GM21723 (cell line): ENCODE measurements around the gene INMT.

ENCODE experiments used
- ATAC-seq: cut with Tn5 transposase; IDR thresholded peaks from one replicate; pipeline ENCODE4 v1.9.1; 2021; ENCODE audit warnings: mild to moderate bottlenecking, moderate library complexity; ENCODE audit not compliant: unreplicated experiment

Gene INMT

GRCh38 chr7:30779574-30779973 is 27.6 kb downstream of the INMT start:
- ATAC-seq: no peak

- no peak for ATAC-seq
These were observed 29.0 kb downstream of the INMT start for GRCh38 chr7:30780941-30781340.

GRCh38 chr7:30782690-30783089 is 30.8 kb downstream of the INMT start:
- ATAC-seq: no peak

GRCh38 chr7:30785786-30786185 is 33.9 kb downstream of the INMT start:
- ATAC-seq: no peak

GRCh38 chr7:30787486-30787885 is 35.6 kb downstream of the INMT start:
- ATAC-seq: no peak

- ATAC-seq: no peak
These were observed 36.9 kb downstream of the INMT start for GRCh38 chr7:30788640-30789333.

- no peak for ATAC-seq
These were observed 37.4 kb downstream of the INMT start for GRCh38 chr7:30789334-30789711.

GRCh38 chr7:30790356-30790755 is 38.4 kb downstream of the INMT start:
- no peak for ATAC-seq

- ATAC-seq: no peak
These were observed 39.2 kb downstream of the INMT start for GRCh38 chr7:30791114-30791513.

GRCh38 chr7:30795161-30795948 is 43.4 kb downstream of the INMT start:
- no peak for ATAC-seq

- no peak for ATAC-seq
These were observed 44.4 kb downstream of the INMT start for GRCh38 chr7:30796105-30796869.

GRCh38 chr7:30797176-30798040 is 45.5 kb downstream of the INMT start:
- ATAC-seq: no peak

- ATAC-seq: peak; percentile 79
These were observed 47.5 kb downstream of the INMT start for GRCh38 chr7:30799206-30799975.

GRCh38 chr7:30799976-30800661 is 48.2 kb downstream of the INMT start:
- ATAC-seq: no peak

- ATAC-seq: peak; percentile 45
These were observed 48.9 kb downstream of the INMT start for GRCh38 chr7:30800785-30801252.

- ATAC-seq: no peak
These were observed 50.9 kb downstream of the INMT start for GRCh38 chr7:30802812-30803211.

- no peak for ATAC-seq
These were observed 52.2 kb downstream of the INMT start for GRCh38 chr7:30804078-30804661.

GRCh38 chr7:30805081-30805691 is 53.3 kb downstream of the INMT start:
- no peak for ATAC-seq
